DND-41 (cell line): ENCODE measurements around the gene LRFN4.

ENCODE experiments used
- ATAC-seq: fragments of 200-7000 bp; cut with Tn5 transposase; 3 replicates; pipeline ENCODE4 v1.9.1; 2021; ENCODE audit warnings: low read depth; ENCODE audit not compliant: insufficient read depth
- DNase-seq: peaks from one replicate; pipeline ENCODE4 v3.0.0-alpha.2; 2020
- H2AFZ ChIP-seq: 2 replicates; pipeline ENCODE4 v1.6.0; 2012; ENCODE audit warnings: low read depth, low read length
- H3K27ac ChIP-seq: 2 replicates; pipeline ENCODE4 v1.5.1; 2012; ENCODE audit warnings: low read length, inconsistent platforms
- H3K27me3 ChIP-seq: fragments of 200-600 bp; sonication (generic); 2 replicates; pipeline ENCODE4 v1.6.0; 2012; ENCODE audit warnings: low read length, mild to moderate bottlenecking, inconsistent platforms; ENCODE audit not compliant: insufficient read depth, poor library complexity
- H3K36me3 ChIP-seq: 2 replicates; pipeline ENCODE4 v1.5.1; 2012; ENCODE audit warnings: low read length, inconsistent platforms; ENCODE audit not compliant: insufficient read depth
- H3K4me1 ChIP-seq: 2 replicates; pipeline ENCODE4 v1.5.1; 2012; ENCODE audit warnings: mild to moderate bottlenecking, low read length; ENCODE audit not compliant: insufficient read depth
- H3K4me2 ChIP-seq: 2 replicates; pipeline ENCODE4 v1.6.0; 2012; ENCODE audit warnings: mild to moderate bottlenecking, moderate library complexity, low read length, inconsistent platforms; ENCODE audit not compliant: insufficient read depth
- H3K4me3 ChIP-seq, 2 experiments: fragments of 200-600 bp in 1 of 2; shearing (Covaris generic) in 1 of 2; 2 replicates each; pipeline ENCODE4 v1.5.1; 2012 to 2016; ENCODE audit warnings: inconsistent platforms in 2 of 2, low read length in 2 of 2, mild to moderate bottlenecking in 2 of 2, low read depth in 1 of 2, moderate library complexity in 1 of 2
- H3K79me2 ChIP-seq: 2 replicates; pipeline ENCODE4 v1.6.0; 2012; ENCODE audit warnings: low read length, inconsistent platforms; ENCODE audit not compliant: insufficient read depth
- H3K9ac ChIP-seq: 2 replicates; pipeline ENCODE4 v1.6.0; 2012; ENCODE audit warnings: low read depth, mild to moderate bottlenecking, inconsistent platforms, low read length, moderate library complexity
- H3K9me3 ChIP-seq: 2 replicates; pipeline ENCODE4 v1.5.1; 2012; ENCODE audit warnings: low read length, moderate library complexity, mild to moderate bottlenecking, inconsistent platforms; ENCODE audit not compliant: insufficient read depth, severe bottlenecking
- H4K20me1 ChIP-seq: 2 replicates; pipeline ENCODE4 v1.6.0; 2012; ENCODE audit warnings: low read length; ENCODE audit not compliant: insufficient read depth
- CTCF ChIP-seq: IDR thresholded peaks from 2 replicates; pipeline ENCODE4 v1.5.1; 2012; ENCODE audit warnings: borderline replicate concordance, low read length, moderate library complexity, mild to moderate bottlenecking; ENCODE audit not compliant: poor library complexity, severe bottlenecking; ENCODE audit errors: extremely low read depth
- EZH2 ChIP-seq: IDR thresholded peaks from 3 replicates; pipeline ENCODE4 v1.6.1; 2012; ENCODE audit warnings: borderline replicate concordance, low read depth, mild to moderate bottlenecking, moderate library complexity, low read length, inconsistent platforms; ENCODE audit not compliant: severe bottlenecking

The LRFN4 gene

GRCh38 chr11:66856496-66857233 is at the start of gene LRFN4:
Gene LRFN4 (plus strand): TSS chr11:66857064. CDS start chr11:66857745, 681 bp downstream.
- no peak for TF ChIP-seq CTCF
- TF ChIP-seq EZH2, result no peak
- H2AFZ ChIP-seq, result peak within 1 kb of the TSS; percentile 89
- no peaks in the 10 kb centered on the region for H3K9me3 ChIP-seq
- H4K20me1 ChIP-seq, result peaks cover 24% of the 10 kb centered on the region; the same call in 1 of the 2 replicates
- H3K36me3 ChIP-seq, result peaks cover 36% of the 10 kb centered on the region
- H3K27me3 ChIP-seq, result no peaks in the 10 kb centered on the region
- peak within 1 kb of the TSS; percentile 65 for H3K9ac ChIP-seq
- DNase-seq (no peak), ATAC-seq (peak; percentile 59)
- peak within 1 kb of the TSS; percentile 88 for H3K4me2 ChIP-seq
- H3K4me3 ChIP-seq, result peak within 1 kb of the TSS; percentile 42 to 86; a peak in 3 of 4 replicates
- H3K27ac ChIP-seq, result peak within 1 kb of the TSS; percentile 97
- H3K79me2 ChIP-seq, result peaks cover 33% of the 10 kb centered on the region
- H3K4me1 ChIP-seq, result peaks cover 38% of the 10 kb centered on the region

GRCh38 chr11:66809592-66809991 is 47.3 kb upstream of the LRFN4 start:
- H3K27me3 ChIP-seq, result no peaks in the 10 kb centered on the region
- no peak for ATAC-seq
- no peak overlapping the region for H3K4me2 ChIP-seq
- no peak overlapping the region for H2AFZ ChIP-seq
- no peak overlapping the region for H3K4me3 ChIP-seq
- H3K27ac ChIP-seq, result no peak overlapping the region
- no peaks in the 10 kb centered on the region for H3K79me2 ChIP-seq
- no peak overlapping the region for H3K9ac ChIP-seq
- no peaks in the 10 kb centered on the region for H3K36me3 ChIP-seq
- TF ChIP-seq CTCF, result no peak
- TF ChIP-seq EZH2, result no peak
- no peaks in the 10 kb centered on the region for H4K20me1 ChIP-seq
- no peaks in the 10 kb centered on the region for H3K9me3 ChIP-seq
- no peak for DNase-seq
- H3K4me1 ChIP-seq, result no peaks in the 10 kb centered on the region

GRCh38 chr11:66810576-66811185 is 46.2 kb upstream of the LRFN4 start:
- H3K4me3 ChIP-seq, result no peak overlapping the region
- H3K9me3 ChIP-seq, result no peaks in the 10 kb centered on the region
- H3K27ac ChIP-seq, result no peak overlapping the region
- H3K4me1 ChIP-seq, result no peaks in the 10 kb centered on the region
- no peak overlapping the region for H2AFZ ChIP-seq
- H3K36me3 ChIP-seq, result no peaks in the 10 kb centered on the region
- no peaks in the 10 kb centered on the region for H4K20me1 ChIP-seq
- TF ChIP-seq CTCF (no peak), EZH2 (no peak)
- H3K9ac ChIP-seq, result no peak overlapping the region
- ATAC-seq (no peak), DNase-seq (no peak)
- H3K27me3 ChIP-seq, result no peaks in the 10 kb centered on the region
- no peaks in the 10 kb centered on the region for H3K79me2 ChIP-seq
- H3K4me2 ChIP-seq, result no peak overlapping the region
